ENCODE measurements around the gene ABHD12. TPM values are rescaled to one million over a fixed set of nuclear protein-coding genes. Genes with fewer than 3 reads are reported as not detected.

ABHD12 gene
- total RNA-seq, 1 experiment from 2014 or later = 22.4 TPM

DNA sequence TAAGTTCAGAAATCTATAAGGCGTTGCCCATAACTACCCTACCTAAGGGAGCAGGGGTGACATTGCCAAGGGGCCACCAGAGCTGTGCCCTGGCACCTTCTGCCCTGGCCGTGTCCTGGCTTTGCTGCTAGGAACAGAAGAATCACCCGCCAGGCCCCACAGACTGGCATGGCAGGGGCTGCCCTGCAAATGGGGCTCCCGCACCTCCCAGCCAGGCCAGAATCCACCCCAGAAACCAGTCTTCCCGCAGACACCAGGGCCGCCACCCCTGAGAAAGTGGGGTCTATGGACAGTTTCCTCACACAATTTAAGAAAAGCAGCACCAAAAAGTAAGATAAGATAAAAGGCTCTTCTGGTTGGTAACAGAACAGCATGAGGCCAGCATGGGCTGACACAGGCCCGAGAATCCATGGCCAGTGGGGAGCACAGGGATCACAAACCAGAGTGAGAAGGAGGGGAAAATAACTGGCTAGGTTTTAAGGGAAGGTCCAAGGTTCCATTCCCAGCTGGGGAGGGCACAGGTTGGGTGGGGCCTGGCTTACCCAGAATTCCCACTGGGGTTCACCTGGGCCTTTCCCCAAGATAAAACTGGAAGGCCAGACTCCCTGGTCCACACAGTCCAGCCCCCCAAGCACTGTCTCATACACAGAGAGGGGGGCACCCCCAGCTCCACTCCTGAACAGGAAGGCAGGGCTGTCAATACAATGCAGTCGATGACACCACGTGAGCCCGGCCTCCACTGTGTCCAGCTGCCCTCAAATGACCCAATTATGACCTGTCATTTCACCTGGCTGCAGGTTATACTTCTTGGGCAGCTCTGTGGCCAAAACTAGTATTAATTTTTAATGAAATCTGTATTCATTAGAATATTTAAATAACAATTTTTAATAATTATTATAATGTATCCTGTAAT is 83.4 kb downstream of the ABHD12 start:
- DNase-seq (ENCODE audit: low read depth) = no peak

DNA sequence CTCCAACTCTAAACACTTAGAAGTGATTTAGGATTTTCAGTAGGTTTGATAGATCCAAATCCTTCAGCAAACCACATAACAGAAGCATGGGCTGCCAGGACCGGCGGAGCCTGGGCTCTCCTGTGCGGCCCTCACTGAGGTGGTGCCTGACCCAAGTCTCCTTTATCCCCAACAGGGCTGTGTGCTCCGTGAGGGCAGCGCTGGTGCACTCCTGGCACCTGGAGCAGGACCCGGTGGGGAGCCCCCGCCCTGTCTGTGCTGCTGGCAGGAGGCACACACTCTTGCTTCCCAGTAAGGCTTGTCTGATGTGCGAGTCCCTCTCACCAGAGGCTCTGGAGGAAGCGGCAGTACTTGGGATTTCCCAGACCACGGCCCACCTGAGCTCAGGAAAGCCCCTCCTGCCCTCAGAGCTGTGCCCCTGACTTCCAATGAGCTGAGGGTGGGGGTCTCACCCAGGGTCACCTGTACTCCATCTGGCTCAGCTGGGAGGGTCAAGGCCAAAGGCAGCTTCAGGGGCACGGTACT is 86.5 kb downstream of the ABHD12 start:
- no peak for DNase-seq (ENCODE audit: low read depth)

DNA sequence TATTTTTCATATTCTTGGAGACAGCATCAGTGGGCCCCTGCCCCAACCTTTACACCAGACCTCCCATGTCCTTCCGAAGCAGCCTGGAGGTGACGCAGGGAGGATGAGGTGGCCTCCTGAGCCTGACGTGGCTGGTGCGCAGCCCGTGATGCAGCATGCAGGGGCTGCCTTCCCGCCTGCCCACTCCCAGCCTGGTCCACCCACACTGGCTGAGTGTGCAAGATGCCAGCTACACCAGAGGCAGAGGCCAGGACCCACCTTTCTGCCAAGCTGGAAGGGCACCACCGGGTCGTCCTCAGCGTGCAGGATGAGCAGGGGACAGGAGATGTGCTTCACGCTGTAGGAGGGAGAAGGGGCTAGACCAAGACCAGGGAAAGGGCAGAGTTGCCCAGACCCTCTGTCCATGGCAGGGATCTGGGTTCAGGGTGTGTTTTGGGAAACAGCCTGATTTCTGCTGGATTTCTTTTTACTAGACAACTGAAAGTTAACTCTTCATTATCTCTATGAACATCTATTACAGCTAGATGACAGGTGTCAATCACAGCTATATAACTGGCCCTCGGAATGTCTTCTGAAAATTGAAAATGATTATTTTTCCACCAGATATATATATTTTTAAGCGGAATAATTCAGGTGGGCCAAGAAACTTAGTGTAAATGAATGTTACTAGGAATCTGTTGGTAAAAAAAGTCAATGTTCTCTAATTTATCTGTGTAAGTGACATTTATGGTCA is 87.2 kb downstream of the ABHD12 start:
- DNase-seq (ENCODE audit: low read depth) = no peak

DNA sequence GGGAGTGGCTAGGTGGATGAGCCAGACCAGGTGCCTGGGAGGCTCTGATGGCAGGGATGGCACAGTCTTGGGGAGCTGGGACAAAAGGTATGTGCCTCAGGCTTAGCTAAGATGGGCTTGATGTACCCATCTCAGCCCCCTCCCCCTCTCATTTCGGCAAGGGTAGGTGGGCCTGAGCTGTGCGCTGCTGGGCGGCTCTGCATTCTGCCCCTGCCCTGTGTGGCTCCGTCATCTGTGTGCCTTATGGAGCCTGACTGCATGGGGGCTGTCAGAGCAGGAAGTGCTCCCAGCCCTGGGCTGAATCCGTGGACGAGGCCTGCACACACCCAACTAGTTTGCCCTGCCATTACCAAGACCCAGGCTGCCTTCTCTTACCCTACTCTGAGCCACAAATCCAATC is 88.0 kb downstream of the ABHD12 start:
- no peak for DNase-seq (ENCODE audit: low read depth)

DNA sequence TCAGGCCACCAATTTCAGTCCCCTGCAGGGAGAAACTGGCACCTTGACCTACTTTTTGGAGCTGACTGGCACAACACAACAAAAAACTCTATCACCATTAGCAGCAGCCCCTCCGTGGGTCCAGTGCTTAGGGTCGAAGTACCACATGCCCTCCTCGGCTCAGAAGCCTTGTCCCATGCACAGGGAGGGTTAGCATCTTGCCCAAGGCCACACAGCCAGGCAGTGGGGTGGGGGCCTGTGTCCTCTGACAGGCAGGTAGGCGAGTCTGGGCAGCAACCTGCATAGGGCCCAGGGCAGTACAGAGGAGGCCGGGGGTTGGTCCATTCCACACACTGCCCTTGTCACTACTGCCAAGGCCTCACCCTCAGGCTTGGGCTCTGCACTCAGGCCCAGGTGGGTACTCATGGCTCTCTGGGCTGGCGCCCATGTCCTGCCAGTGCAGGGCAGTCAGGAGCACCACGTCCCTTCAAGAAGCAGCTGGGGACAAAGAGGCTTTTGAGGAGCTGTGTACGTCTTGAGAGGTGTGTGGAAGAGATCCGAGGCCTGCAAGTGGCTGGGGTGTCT is 89.2 kb downstream of the ABHD12 start:
- DNase-seq (ENCODE audit: low read depth) = no peak

DNA sequence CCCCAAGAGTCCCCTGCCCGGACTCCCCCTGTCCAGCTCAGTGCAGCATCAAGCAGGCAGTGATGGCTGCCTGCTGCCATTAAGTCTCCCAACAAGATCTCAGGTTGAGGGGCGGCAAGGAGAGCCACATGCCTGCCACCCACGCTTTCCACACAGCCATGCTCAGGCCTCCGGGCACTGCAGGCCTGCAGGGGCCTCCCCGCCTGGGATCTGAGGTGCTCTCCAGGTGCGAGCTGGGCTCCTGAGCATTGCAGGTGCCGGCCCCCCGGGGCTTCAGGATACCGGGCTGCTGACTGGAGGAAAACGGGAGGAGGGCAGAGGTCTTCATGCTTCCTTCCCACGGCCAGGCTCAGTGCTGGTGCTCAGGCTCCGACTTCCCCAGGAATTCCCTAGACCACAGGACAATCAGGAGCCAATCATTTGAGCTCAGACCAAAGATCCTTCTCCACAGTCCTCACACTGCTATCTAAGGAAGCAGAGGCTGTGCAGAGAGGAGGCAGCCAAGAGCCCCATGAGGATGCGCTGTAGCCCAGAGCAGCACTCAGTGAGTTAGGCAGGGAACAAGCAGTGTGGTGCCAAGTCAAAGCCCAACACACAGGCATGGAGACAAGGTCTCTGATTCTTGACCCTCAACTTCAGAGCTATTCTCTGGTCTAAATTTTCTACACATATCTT is 90.0 kb downstream of the ABHD12 start:
- no peak for DNase-seq (ENCODE audit: low read depth)

DNA sequence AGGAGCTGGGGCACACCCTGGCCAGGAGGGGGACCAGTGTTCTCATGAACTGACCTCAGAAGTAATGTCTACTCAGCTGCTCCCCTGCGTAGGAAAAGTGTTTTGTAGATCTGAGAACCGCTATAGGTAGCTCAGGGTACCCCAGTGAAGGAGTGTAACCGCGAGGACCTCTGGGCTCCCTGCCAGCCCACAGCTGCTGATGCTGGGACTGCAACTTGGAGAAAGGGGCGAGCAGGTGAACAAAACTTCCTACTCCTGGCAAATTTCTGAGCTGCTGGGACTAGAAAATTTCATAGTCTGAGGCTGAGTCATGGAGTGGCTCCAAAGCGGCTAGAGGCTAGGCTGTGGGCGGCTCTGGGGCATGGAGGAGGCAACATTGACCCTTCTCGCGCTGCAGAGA is 90.8 kb downstream of the ABHD12 start:
- no peak for DNase-seq (ENCODE audit: low read depth)

DNA sequence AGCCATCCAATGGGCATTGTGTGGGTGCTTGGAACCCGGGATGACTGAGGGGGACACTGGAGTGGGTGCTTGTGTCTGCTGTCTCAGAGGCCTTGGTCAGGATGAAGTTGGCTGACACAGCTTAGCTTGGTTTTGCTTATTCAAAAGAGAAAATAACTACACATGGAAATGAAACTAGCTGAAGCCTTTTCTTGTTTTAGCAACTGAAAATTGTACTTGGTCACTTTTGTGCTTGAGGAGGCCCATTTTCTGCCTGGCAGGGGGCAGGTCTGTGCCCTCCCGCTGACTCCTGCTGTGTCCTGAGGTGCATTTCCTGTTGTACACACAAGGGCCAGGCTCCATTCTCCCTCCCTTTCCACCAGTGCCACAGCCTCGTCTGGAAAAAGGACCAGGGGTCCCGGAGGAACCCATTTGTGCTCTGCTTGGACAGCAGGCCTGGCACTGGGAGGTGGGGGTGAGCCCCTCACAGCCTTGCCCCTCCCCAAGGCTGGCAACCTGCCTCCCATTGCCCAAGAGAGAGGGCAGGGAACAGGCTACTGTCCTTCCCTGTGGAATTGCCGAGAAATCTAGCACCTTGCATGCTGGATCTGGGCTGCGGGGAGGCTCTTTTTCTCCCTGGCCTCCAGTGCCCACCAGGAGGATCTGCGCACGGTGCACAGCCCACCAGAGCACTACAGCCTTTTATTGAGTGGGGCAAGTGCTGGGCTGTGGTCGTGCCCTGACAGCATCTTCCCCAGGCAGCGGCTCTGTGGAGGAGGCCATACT is 93.3 kb downstream of the ABHD12 start:
- DNase-seq (ENCODE audit: low read depth) = no peak

DNA sequence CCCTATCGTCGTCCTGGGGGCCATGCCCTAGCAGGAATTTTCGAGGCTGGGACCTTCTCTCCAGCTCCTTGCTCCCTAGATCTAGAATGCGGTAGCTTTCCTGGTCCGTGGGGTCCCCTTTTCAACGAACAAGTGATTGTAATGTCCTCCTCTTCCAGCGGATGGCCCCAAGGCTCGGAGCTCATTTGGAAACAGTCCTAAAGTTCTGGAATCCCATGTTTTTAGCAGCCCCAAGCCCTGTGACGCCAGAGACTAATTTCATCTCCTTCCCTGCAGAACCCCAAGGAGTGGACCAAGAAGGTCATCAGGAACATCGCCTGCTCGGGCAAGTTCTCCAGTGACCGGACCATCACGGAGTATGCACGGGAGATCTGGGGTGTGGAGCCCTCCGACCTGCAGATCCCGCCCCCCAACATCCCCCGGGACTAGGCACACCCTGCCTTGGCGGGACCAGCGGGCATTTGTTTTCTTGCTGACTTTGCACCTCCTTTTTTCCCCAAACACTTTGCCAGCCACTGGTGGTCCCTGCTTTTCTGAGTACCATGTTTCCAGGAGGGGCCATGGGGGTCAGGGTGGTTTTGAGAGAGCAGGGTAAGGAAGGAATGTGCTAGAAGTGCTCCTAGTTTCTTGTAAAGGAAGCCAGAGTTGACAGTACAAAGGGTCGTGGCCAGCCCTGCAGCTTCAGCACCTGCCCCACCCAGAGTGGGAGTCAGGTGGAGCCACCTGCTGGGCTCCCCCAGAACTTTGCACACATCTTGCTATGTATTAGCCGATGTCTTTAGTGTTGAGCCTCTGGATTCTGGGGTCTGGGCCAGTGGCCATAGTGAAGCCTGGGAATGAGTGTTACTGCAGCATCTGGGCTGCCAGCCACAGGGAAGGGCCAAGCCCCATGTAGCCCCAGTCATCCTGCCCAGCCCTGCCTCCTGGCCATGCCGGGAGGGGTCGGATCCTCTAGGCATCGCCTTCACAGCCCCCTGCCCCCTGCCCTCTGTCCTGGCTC is 94.2 kb downstream of the ABHD12 start:
- no peak for DNase-seq (ENCODE audit: low read depth)

DNA sequence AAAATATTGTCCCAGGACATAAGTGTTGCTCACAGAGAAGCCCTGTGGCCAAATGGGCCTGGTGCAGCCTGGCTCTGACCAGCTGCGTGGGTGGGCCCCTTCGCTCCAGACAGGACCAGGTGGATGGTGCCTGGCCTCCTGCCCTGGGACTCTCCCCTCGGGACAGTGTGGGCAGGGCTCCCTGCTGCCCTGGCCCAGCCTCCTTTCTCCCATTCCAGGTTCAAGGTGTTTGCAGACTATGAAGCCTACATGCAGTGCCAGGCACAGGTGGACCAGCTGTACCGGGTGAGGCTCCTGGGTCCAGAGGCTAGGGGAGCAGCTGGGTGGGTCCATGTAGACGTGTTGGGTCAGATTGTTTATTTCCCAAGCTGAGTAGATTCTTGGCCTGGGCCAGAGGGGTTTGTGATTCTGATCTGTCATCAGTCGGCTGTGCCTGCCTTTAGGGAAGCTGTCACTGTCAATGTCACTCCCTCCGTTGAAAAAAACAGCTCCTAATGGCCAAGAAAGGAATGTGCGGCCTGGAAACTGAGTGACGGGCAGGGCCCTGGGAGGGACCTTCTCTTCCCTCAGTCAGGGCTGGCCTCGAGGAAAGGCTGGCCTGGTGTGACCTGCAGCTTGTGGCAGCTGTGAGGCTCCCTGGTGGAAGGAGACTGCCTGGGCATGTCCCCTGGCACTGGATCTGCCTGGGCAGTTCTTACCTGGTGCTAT is 95.1 kb downstream of the ABHD12 start:
- no peak for DNase-seq (ENCODE audit: low read depth)

DNA sequence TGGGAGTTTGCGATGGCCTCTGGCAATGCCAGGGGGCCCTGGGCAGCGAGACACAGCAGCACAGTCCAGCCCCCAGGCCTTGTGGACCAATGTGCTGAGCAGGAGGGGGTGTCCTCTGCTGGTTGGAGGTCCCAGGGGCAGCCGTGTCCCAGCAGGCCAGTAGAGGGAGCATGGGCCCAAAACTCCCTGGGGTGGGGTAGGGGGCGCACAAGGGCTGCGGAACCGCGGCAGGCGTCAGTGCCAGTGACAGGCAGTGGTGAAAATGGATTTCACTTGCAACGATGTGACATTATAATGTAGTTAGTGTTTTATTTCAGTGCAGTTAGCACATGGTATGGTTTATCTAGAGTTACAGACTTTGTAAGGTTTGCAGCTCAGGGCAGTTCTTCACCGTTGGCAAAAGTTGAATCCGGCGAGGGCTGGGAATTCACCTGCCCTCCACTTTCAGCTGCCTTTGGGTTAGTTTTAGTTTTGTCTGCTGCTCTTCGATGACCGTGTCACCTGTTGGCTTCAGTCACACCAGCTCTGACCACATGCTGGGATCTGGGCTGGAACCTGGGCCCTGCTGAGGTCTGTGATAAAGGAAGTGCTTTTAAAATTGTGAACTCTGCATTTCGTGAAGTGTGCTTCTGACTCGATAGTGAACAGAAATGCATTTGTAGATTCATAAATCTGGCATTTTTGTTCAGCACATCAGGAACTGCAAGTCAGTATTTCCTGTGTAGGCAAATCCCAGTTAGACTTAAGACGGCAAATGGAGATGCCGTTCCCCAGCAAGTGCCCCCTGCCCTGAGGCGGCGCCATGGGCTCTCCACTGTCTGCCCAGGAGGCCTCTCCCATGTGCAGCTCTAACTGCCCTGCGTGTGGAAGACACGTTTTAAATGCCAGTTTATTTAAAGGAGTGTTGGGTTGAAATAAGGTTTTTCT is 95.9 kb downstream of the ABHD12 start:
- DNase-seq (ENCODE audit: low read depth) = peak; percentile 63

DNA sequence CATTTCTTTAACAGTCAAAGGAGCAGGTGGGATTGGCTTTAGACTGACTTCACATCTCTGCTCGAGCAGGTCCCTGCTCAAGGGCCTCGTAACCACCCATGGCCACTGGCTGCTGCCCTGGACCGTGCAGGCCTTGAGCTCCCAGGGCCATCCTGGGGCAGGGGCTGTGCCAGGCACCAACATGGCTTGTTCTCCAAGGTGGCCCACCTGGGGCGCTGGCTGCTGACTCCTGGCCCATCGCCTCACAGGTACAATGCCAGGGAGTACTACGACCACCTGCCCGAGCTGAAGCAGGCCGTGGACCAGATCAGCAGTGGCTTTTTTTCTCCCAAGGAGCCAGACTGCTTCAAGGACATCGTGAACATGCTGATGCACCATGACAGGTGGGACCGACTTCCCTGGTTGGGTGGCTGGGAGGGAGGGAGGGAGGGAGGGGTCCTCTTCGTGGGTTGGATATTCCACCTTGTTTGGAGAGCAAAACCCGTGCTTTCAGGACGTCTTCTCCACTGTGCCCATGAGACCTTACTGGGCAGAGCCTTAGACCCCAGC is 96.7 kb downstream of the ABHD12 start:
- DNase-seq (ENCODE audit: low read depth) = no peak

DNA sequence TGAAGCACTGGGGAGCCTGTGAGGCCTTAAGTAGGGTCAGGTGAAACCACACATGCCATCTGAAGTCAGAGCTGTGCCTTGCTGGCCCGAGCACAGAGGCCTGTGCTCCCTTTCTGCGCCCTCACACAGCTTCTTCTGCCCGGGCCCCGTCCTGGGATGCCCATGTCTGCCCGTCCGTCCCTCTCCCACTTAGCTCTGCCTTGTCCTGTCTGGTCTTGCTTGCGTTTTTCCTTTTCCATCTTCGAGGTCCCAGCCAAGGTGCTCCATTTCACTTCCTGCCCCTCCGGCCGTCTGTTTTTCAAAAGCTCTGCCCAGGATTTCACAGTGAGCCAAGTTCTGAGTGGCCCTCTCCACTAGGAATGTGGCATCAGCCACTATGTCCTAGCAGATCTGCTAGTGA is 97.1 kb downstream of the ABHD12 start:
- no peak for DNase-seq (ENCODE audit: low read depth)

DNA sequence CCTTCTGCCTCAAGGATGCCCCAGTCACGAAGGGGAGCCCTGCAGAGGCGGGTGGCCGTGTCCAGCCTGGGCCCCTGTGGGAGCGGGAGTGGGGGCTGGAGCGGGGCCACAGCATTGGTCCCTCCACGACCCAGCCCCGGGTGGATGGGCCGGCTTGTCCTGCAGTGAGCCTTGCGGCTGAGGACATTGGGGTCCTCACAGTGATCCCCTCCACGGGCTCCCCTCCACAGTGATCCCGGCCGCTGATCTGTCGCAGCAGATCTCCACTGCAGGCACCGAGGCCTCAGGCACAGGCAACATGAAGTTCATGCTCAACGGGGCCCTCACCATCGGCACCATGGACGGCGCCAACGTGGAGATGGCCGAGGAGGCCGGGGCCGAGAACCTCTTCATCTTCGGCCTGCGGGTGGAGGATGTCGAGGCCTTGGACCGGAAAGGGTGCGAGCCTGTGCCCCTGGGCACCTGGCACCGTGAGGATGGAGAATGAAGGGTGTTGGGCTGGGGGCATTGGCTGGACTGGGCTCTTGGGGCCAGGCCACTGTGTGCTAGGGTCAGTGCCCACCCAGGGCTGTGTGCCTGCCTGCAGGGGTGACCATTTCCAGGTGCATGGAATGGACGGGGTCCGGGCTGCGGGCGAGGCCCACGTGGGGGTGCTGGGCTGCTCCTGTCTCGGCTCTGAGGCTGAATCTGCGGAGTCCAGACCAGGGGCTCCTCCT is 98.3 kb downstream of the ABHD12 start:
- DNase-seq (ENCODE audit: low read depth) = no peak

DNA sequence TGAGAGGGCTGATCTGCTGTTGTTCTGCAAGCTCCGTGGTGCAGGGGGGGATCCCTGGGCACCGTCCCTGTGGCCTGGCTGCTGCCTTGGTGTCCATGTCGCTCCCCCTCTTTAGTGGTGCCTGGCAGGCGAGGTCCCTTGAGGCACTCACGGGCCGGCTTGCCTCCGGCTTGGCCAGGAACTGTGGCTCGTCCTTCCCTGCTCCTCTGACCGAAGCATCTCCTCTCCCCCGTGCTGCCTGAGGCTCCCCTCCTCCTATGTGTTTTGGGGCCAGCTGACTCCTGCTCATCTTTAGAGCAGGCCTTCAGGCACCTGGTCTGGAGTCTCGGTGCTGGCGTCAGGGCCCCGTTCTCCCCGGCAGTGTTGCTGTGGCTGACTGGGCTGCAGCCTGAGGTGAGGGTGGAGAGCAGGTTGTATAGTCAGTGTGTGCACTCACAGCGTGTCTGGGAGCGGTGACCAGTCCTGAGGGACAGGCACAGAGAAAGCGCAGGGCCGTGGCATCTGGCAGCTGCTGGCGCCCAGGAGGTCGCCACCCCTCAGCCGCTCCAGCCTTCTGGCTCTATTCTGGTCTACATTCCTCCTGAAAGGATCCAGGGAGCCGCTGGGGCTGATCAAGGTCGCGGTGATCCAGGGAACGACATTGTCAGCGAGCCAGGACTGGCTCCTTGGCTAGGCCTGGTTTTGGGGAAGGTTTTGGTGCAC is 99.1 kb downstream of the ABHD12 start:
- no peak for DNase-seq (ENCODE audit: low read depth)

DNA sequence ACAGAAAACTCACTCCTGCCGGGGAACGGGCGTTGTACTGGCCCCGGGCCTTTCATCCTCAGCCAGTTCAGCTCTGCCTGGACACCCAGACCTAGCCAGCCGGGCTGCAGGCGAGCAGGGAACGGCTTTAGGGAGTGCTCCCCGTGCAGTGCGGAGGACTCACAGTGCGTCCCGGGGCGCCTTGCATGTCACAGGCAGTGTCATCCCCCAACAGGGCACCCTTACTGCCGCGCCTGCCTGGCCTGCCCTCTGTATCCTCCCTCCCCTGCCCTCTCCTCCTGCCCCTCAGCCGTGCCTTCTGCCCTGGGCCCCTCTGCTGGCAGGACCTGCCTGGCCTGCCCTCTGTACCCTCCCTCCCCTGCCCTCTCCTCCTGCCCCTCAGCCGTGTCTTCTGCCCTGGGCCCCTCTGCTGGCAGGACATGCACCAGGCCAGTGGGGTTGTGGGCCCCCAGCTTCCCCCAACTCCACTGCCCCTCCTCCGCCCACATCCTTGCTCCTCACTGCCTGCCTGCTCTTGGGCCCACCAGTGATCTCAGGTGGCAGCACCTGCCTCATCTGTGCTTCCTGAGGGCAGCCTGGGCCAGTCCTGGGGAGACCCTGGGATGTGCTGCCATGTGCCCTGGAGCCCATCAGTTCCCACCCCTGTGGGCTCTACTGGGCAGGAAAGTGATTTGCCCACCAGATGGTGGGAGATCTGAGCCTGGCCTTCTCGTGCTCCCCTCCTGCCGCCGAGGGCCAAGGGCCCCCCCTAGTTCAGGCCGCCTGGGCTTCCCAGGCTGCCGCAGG is 99.8 kb downstream of the ABHD12 start:
- no peak for DNase-seq (ENCODE audit: low read depth)

Measured in Daoy (cell line).